GM18526 (cell line): ENCODE results near the gene HIPK3.
A peak's percentile ranks its signal among the peaks of the same experiment; 100 is the strongest.

Source experiments
- POLR2A ChIP-seq: IDR thresholded peaks from 3 replicates; pipeline ENCODE4 v1.6.1; 2011; ENCODE audit not compliant: insufficient read length; ENCODE audit errors: extremely low read depth

HIPK3 gene

DNA sequence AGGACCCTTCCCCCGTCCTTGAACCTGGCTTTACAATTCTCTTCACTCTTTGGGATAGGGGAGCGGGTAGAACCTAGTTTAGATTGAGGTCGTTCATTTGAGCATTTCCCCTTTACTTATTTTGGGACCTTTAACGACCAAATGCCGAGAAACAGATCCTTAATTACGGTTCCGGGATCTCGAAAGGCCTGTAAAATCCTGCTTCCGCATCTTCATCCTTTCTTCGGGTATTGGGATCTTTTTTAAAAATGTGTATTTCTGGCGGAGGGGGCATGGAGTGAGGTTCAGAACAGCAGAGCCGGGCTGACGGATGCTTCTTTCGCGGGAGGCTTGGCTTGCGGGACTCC lies 395 bp upstream of the HIPK3 start:
- TF ChIP-seq POLR2A = no peak

DNA sequence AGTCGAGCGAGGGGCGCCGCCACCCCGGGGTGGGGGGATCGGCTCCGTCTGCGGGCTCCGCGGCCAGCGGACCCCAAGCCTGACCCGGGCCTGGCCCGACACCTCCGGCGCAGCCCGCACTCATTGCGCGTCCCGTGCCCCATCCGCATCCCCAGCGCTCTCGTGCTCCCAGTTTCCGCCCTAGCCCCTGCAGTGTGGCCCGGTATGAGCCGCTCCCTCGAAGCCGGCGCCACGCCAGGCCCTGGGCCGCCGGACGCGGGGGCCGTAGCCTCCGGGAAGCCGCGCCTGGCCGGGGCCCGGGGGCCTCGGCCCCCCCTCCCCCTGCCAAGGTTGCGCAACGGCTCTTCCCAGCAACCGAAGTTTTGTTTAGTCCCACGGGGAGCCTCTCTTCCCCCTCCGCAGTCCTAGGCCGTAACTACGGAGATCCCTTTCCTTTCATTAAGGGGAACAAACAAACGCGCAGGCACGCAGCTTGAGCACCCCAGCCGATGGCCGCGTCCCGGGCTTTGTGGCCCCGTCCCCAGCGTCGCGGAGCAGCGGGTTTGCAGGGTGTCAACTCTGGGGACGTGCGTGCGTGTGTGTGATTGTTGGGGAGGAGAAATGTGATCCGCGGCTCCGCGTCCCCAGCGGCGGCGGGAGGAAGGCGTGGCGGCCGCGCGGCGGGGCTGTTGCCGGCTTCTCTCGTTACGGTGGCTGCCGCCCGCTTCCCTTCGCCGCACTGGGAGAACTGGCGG lies 883 bp downstream of the HIPK3 start:
- peak; percentile 64 for TF ChIP-seq POLR2A

DNA sequence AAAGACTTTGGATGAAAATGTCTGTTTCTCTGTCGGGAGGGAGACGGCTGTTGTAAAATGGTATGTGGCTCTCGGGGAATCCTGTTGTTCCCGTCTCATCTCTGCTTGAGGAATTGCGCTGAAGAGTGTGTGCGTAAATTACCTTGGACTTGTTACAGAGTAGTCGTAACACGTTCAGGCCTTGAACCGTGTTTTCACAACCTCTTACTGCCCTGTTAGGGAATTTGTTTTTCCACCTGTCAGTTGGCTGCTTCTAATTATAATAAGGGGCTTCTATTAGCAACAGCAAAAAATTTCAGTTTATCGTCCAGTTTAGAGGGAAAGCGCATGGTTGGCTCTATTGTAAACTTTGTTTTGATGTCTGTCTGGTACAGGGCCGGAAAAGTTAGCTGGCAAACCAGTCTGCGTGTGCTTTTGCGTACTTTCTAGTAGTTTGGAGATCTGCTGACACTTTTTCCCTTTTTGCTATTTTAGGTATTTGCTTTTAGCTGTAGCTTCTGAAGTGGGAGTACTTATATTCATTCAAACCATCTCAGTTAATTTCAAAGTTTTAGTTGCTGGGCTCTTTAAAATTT lies 1.5 kb downstream of the HIPK3 start:
- TF ChIP-seq POLR2A = no peak

GRCh38 chr11:33259869-33260268 lies 2.7 kb downstream of the HIPK3 start:
- no peak for TF ChIP-seq POLR2A

GRCh38 chr11:33262011-33262645 lies 4.9 kb downstream of the HIPK3 start:
- no peak for TF ChIP-seq POLR2A

- no peak for TF ChIP-seq POLR2A
Measured at GRCh38 chr11:33263549-33263948, 6.4 kb downstream of the HIPK3 start.

DNA sequence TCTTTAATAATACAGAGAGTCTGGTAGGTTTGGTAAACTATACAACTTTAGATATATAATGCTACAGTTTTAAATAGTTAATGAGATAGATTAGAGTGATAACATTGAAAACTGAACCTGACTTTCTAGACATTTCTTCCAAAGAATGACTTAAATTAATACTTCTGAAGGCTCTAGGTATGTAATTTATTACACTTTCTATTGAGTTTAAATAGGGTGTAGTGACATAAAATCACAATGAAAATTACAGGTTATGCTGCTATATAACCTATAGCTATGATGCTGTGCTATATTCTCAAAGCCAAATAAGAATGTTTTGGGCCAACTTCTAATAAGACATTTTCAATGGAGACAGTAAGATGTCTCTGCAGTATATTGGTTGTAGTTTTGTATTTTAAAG lies 7.7 kb downstream of the HIPK3 start:
- no peak for TF ChIP-seq POLR2A

GRCh38 chr11:33266393-33267215 lies 9.4 kb downstream of the HIPK3 start:
- no peak for TF ChIP-seq POLR2A

- TF ChIP-seq POLR2A = no peak
Measured at GRCh38 chr11:33268945-33269540, 11.9 kb downstream of the HIPK3 start.

DNA sequence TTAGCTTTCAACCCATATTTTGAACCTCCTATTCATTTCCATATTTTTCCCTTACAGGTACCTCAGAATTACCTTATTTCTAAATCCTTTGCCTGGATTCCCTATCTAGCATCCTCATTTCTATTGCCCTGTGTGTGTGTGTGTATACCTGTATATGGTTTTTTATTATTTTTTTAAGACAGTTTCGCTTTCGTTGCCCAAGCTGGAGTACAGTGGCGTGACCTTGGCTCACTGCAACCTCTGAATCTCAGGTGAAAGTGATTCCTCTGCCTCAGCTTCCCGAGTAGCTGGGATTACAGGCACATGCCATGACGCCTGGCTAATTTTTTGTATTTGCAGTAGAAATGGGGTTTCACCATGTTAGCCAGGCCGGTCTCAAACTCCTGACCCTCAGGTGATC lies 12.6 kb downstream of the HIPK3 start:
- no peak for TF ChIP-seq POLR2A

DNA sequence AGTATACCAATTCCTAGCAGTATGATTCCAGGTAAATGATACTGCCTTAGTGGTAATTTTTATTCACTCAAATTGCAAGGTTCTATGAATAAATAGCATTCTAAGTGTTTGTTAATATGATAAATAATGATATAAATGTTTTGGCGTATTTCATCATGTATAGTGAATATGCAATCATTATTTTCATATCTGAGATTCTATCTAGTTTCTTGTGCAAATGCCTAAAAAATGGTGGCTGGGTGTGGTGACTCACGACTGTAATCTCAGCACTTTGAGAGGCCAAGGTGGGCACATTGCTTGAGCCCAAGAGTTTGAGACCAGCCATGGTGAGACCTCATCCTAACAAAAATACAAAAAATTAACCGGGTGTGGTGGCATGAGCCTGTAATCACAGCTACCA lies 13.9 kb downstream of the HIPK3 start:
- TF ChIP-seq POLR2A = no peak

- TF ChIP-seq POLR2A = no peak
Measured at GRCh38 chr11:33272338-33273107, 15.3 kb downstream of the HIPK3 start.

- TF ChIP-seq POLR2A = no peak
Measured at GRCh38 chr11:33273656-33274055, 16.5 kb downstream of the HIPK3 start.

- no peak for TF ChIP-seq POLR2A
Measured at GRCh38 chr11:33280411-33280810, 23.2 kb downstream of the HIPK3 start.

GRCh38 chr11:33281758-33282157 lies 24.6 kb downstream of the HIPK3 start:
- no peak for TF ChIP-seq POLR2A
